Measurements from ENCODE around the gene LRTM2.

The LRTM2 gene

GRCh38 chr12:1800401-1801302, 19.7 kb upstream of the LRTM2 start:
- Histone ChIP-seq H3K4me3 (no peak overlapping the region), H3K9ac (ENCODE audit: insufficient read length) (no peak overlapping the region), H3K27ac (no peak overlapping the region), H3K9me3 (ENCODE audit: low read depth, low read length) (no peaks in the 10 kb centered on the region), H3K36me3 (ENCODE audit: insufficient read depth, low read length) (no peaks in the 10 kb centered on the region)
- no peak for DNase-seq (ENCODE audit: low read depth, low spot score)
- TF ChIP-seq POLR2AphosphoS5 (IDR thresholded peaks at IDR 0.05; ENCODE audit: borderline replicate concordance, low read depth, low read length) (no peak), FOXP2 (optimal IDR thresholded peaks at IDR 0.05; ENCODE audit: control extremely low read depth, extremely low read length, insufficient read depth) (no peak), EZH2 (IDR thresholded peaks at IDR 0.05) (no peak)

DNA sequence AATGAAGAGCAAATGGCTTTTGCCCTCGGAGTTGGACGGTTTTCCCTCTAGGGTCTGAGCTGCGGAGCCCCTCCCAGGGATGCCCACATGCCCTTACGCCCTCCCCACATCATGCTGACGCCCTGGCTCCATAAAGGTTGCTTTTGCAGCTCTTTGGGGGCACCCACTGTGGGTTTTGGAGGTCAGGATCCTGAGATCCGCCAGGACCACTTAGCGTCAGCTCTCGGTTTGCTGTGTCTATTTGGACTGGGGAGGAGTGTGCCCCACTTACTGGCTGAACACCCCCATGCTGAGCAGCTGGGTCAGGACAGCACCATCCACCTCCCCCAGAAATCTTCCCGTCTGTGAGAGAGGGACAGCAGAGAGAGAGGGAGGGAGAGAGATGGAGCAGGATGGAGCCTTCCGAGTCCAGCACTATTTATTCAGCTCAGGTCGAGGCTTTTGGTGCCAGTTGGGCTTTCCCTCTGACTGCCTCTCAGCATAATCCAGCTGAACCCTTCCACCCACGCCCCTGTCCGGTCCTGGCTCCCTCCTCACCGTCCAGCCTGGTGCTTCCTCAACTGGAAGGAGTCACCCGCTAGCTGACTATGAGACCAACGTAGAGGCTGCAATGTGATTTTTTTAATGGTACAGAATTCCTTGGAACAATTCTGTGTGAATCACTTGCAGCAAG, 18.9 kb upstream of the LRTM2 start:
- no peak overlapping the region for H3K4me3 ChIP-seq
- H3K27ac ChIP-seq: no peak overlapping the region
- no peak for DNase-seq (ENCODE audit: low read depth, low spot score)
- no peak overlapping the region for H3K9ac ChIP-seq (ENCODE audit: insufficient read length)
- no peak for TF ChIP-seq EZH2 (IDR thresholded peaks at IDR 0.05)
- TF ChIP-seq FOXP2 (optimal IDR thresholded peaks at IDR 0.05; ENCODE audit: control extremely low read depth, extremely low read length, insufficient read depth): no peak
- TF ChIP-seq POLR2AphosphoS5 (IDR thresholded peaks at IDR 0.05; ENCODE audit: borderline replicate concordance, low read depth, low read length): no peak
- H3K9me3 ChIP-seq (ENCODE audit: low read depth, low read length): no peaks in the 10 kb centered on the region
- no peaks in the 10 kb centered on the region for H3K36me3 ChIP-seq (ENCODE audit: insufficient read depth, low read length)

DNA sequence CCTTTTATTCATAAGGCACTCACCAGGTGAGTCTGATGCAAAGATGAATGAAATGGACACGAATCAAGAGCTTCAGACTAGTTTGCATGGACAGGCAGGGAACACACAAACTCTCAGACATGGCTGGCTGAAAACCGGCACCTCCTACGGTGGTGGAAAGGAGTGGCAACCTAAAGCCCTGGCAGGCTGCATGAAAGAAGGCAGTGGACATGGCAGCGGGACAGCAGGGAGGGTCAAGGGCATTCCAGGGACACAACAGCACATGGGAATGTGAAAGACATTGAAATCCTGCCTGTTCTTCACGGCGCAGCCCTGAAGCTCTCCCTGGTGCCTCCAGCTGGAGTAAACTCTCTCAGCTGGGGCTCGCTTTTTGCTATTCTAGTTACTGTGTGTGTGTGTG, 16.6 kb upstream of the LRTM2 start:
- TF ChIP-seq POLR2AphosphoS5 (IDR thresholded peaks at IDR 0.05; ENCODE audit: borderline replicate concordance, low read depth, low read length): no peak
- TF ChIP-seq EZH2 (IDR thresholded peaks at IDR 0.05): no peak
- Histone ChIP-seq H3K9ac (ENCODE audit: insufficient read length) (no peak overlapping the region), H3K36me3 (ENCODE audit: insufficient read depth, low read length) (no peaks in the 10 kb centered on the region), H3K4me3 (no peak overlapping the region), H3K9me3 (ENCODE audit: low read depth, low read length) (no peaks in the 10 kb centered on the region), H3K27ac (no peak overlapping the region)
- DNase-seq (ENCODE audit: low read depth, low spot score): no peak

GRCh38 chr12:1804545-1805332, 15.6 kb upstream of the LRTM2 start:
- H3K27ac ChIP-seq: no peak overlapping the region
- no peak overlapping the region for H3K4me3 ChIP-seq
- peak; percentile 53 for DNase-seq (ENCODE audit: low read depth, low spot score)
- no peaks in the 10 kb centered on the region for H3K9me3 ChIP-seq (ENCODE audit: low read depth, low read length)
- TF ChIP-seq POLR2AphosphoS5 (IDR thresholded peaks at IDR 0.05; ENCODE audit: borderline replicate concordance, low read depth, low read length): peak; percentile 33; the same call in 1 of the 2 replicates
- no peak for TF ChIP-seq FOXP2 (optimal IDR thresholded peaks at IDR 0.05; ENCODE audit: control extremely low read depth, extremely low read length, insufficient read depth)
- no peaks in the 10 kb centered on the region for H3K36me3 ChIP-seq (ENCODE audit: insufficient read depth, low read length)
- no peak overlapping the region for H3K9ac ChIP-seq (ENCODE audit: insufficient read length)

- no peak overlapping the region for H3K9ac ChIP-seq (ENCODE audit: insufficient read length)
- no peak overlapping the region for H3K4me3 ChIP-seq
- H3K9me3 ChIP-seq (ENCODE audit: low read depth, low read length): no peaks in the 10 kb centered on the region
- no peak overlapping the region for H3K27ac ChIP-seq
- TF ChIP-seq FOXP2 (optimal IDR thresholded peaks at IDR 0.05; ENCODE audit: control extremely low read depth, extremely low read length, insufficient read depth) (no peak), POLR2AphosphoS5 (IDR thresholded peaks at IDR 0.05; ENCODE audit: borderline replicate concordance, low read depth, low read length) (no peak), EZH2 (IDR thresholded peaks at IDR 0.05) (no peak)
- H3K36me3 ChIP-seq (ENCODE audit: insufficient read depth, low read length): no peaks in the 10 kb centered on the region
- DNase-seq (ENCODE audit: low read depth, low spot score): no peak
Observed at GRCh38 chr12:1805441-1806081, 14.8 kb upstream of the LRTM2 start.

- no peak overlapping the region for H3K4me3 ChIP-seq
- H3K9me3 ChIP-seq (ENCODE audit: low read depth, low read length): no peaks in the 10 kb centered on the region
- H3K9ac ChIP-seq (ENCODE audit: insufficient read length): no peak overlapping the region
- no peak for DNase-seq (ENCODE audit: low read depth, low spot score)
- no peaks in the 10 kb centered on the region for H3K36me3 ChIP-seq (ENCODE audit: insufficient read depth, low read length)
- H3K27ac ChIP-seq: no peak overlapping the region
- TF ChIP-seq FOXP2 (optimal IDR thresholded peaks at IDR 0.05; ENCODE audit: control extremely low read depth, extremely low read length, insufficient read depth): no peak
- TF ChIP-seq POLR2AphosphoS5 (IDR thresholded peaks at IDR 0.05; ENCODE audit: borderline replicate concordance, low read depth, low read length): no peak
- TF ChIP-seq EZH2 (IDR thresholded peaks at IDR 0.05): no peak
Observed at GRCh38 chr12:1806301-1807086, 13.9 kb upstream of the LRTM2 start.

DNA sequence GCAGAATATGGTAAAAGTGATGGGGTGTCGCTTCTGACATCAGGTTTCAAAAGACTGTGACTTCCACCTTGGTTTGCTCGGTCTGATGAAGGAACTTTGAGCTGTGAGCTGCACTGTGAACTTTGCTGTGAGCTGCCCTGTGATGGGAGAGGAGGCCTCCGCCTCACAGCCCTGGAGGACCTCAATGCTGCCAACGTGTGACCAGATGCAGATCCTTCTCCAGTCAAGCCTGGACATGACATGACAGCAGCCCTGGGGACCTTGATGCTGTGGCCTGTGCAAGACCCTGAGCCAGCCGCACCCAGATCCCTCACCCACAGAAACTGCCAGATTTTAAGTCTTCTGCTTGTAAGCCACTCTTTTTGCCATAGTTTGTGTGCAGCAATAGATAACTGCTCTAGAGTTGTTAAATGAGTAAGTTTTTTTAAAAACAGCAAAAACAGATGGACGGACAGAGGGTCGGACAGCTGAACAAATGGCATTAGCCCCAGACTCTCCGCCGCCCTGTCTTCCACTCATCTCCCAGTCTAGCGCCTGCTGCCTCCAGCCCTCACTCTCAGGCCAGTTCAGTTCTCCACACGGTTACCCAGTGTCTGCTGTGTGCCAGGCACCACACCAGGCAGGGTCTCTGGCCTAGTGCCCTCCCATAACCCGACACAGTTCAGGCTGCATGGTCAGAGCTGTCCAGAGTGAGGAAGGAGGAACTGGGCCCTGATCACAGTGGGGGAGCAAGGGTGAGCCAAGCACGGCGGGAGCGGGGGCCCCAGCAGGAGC, 13.1 kb upstream of the LRTM2 start:
- H3K4me3 ChIP-seq: no peak overlapping the region
- DNase-seq (ENCODE audit: low read depth, low spot score): no peak

More for the DNA sequence above, 13.1 kb upstream of the LRTM2 start:
- Histone ChIP-seq H3K9ac (ENCODE audit: insufficient read length) (no peak overlapping the region), H3K27ac (no peak overlapping the region), H3K9me3 (ENCODE audit: low read depth, low read length) (no peaks in the 10 kb centered on the region), H3K36me3 (ENCODE audit: insufficient read depth, low read length) (no peaks in the 10 kb centered on the region)
- no peak for TF ChIP-seq POLR2AphosphoS5 (IDR thresholded peaks at IDR 0.05; ENCODE audit: borderline replicate concordance, low read depth, low read length)
- no peak for TF ChIP-seq FOXP2 (optimal IDR thresholded peaks at IDR 0.05; ENCODE audit: control extremely low read depth, extremely low read length, insufficient read depth)
- no peak for TF ChIP-seq EZH2 (IDR thresholded peaks at IDR 0.05)
